Activated T-helper 9 cell treated with anti-CD3 and anti-CD28 coated beads, Interleukin-2, amount 50 U/mL, for 16 hours (primary cell): ENCODE measurements around the gene ENOX1.

ENCODE experiments used
- DNase-seq: peaks from one replicate; pipeline ENCODE4 v3.0.0-alpha.2; 2020; ENCODE audit warnings: low read depth

Gene ENOX1

GRCh38 chr13:43286751-43287150, 500.0 kb downstream of the ENOX1 start:
- DNase-seq: no peak

GRCh38 chr13:43285933-43286597, 500.7 kb downstream of the ENOX1 start:
- no peak for DNase-seq

DNA sequence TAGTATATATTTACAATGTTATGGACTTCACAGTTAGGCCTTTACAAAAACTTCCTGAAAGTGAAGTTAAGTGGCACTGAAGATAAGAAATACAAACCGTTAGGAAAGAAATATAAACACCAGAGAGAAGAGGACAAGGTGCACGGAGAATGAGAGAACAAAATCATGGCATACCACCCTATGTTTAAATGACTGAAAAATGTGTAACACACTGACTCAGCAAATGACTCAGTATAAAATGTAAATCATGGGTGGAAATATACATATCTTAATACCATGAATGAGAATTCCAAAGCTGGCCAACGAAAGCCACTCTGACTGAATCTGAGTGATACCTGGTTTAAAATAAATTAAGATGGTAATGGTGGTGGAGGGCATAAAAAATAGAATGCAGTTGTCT, 502.6 kb downstream of the ENOX1 start:
- no peak for DNase-seq

GRCh38 chr13:43279696-43280095, 507.1 kb downstream of the ENOX1 start:
- no peak for DNase-seq

DNA sequence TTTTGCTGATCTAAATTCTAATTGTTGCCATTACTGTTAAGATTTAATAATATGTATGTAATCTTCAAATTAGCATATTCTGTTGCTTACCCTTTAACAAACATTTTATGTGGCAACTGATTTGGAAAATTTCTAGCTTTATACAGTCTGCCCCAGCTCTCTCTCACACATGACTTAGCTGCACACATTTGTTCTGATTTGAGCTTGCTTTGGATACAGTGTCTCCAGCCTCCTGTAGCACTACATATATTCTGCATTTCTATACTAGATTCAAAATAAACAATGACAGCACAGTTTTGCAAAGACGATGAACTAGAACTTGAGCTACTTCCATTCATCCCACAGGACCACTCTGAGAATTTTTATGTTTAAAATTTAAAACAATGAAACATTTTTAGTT, 508.6 kb downstream of the ENOX1 start:
- DNase-seq: no peak

- DNase-seq: no peak
These were observed 509.6 kb downstream of the ENOX1 start for GRCh38 chr13:43277142-43277541.

GRCh38 chr13:43274881-43275280, 511.9 kb downstream of the ENOX1 start:
- no peak for DNase-seq

- no peak for DNase-seq
These were observed 513.4 kb downstream of the ENOX1 start for GRCh38 chr13:43273362-43273761.

DNA sequence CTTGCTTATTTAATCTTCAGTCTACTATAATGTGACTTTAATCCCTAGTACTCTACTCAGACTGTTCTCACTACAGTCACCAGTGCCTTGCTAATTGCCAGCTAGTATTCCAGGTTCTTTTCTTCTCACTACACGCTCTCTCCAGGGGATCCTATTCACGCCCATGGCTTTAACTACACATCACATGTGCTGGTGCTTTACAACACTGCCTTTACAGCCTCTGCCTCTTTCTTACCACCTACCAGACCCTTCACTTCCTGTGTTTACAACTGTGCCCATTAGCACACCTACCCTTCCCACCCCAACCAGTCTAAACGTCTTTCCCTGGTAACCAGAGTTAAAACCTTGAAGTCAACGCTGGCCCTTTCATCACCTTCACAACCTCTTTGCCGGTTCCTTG, 513.9 kb downstream of the ENOX1 start:
- DNase-seq: no peak

- DNase-seq: no peak
These were observed 515.6 kb downstream of the ENOX1 start for GRCh38 chr13:43271152-43271551.

- no peak for DNase-seq
These were observed 516.5 kb downstream of the ENOX1 start for GRCh38 chr13:43270130-43270830.

DNA sequence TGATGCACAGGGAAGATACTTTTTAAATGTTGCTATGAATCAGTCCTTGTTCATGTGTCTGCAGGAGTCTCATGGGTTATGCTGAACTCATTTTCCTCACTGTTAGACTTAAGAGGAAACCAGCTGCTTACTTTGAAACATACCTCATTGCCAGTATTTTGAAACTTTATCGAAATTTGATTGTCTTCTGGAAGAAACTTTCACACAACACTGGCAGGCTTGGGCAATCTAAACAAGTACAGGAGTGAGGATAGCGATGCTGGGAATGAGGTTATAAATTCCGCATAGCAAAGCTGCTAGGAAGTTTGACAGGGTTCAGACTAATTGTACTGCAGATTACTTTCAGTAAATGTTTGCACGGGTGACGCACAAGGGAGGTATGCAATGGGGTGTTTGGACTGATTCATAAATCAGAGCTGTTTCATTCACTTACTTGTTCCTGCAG, 517.7 kb downstream of the ENOX1 start:
- DNase-seq: no peak

DNA sequence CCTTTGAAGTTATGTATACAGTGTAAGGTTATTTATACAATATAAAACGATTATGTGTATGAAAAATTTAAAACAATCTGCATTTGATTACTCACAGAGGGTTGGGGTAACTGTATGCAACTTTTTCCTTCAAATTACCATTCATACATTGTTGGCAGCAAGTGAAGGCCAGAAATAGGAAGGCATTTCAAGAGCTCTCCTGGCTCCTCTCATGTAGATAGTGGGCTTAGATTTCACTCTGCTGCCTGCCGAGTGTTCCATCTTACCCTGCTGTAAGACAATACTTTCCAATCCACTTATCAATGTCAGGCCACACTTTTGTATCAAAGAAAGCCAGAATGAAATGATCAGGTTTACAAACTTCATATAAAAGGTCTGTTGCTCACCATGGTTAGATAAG, 518.1 kb downstream of the ENOX1 start:
- no peak for DNase-seq

DNA sequence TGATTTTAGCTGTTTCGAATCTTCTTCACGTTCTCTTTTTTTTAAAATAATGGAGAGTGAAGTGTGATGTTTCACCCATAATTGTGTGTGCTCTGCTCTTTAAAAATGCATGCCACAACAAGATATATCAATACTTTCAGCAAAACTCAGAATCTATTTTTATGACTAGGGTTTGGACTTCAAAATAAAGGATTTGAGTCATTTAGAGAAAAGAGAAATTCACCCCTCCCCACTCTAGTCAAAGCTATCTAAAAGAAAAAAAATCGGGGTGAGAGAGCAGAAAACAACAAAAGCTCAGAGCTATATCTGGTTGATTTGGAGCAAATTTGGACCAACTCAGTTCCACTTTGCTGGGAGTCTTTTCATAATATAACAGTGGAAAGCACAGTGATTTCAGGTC, 518.9 kb downstream of the ENOX1 start:
- no peak for DNase-seq

DNA sequence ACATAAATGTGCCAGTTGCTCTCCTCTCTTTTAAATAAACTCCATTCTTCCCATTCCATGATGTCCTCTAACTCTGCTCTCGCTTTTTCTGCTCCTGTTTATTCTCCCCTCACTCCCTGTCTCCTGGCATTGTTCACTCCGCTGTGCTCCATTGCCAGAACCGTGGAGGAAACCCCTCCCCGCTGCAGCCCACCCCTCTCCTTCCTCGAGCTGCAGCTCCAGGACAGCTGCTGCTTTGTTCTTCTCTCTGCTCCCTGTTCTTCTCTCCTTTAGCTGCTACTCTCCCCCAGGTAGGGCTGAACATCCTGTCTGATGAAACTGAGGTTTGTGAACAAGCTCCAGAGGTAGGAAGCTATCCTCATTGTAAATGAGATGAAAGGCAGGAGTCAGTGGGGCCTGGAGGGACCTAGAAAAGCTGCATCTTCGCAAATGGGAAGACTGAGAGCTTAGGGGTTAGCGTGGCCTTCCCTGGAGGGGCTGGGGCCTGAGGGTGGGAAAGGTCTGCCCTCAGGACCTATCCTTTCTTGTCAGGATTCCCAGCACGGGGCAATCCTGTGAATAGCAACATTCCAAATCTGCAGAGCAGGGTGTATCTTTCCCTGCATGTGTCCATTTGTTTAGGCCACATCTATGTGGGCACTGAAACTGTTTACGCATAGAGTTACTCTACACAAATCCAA, 519.7 kb downstream of the ENOX1 start:
- DNase-seq: no peak

GRCh38 chr13:43265028-43265427, 521.7 kb downstream of the ENOX1 start:
- no peak for DNase-seq

GRCh38 chr13:43264458-43264857, 522.3 kb downstream of the ENOX1 start:
- no peak for DNase-seq

- no peak for DNase-seq
These were observed 523.7 kb downstream of the ENOX1 start for GRCh38 chr13:43263047-43263446.

GRCh38 chr13:43260999-43261398, 525.8 kb downstream of the ENOX1 start:
- DNase-seq: no peak

- DNase-seq: no peak
These were observed 528.0 kb downstream of the ENOX1 start for GRCh38 chr13:43258771-43259170.

GRCh38 chr13:43257765-43258164, 529.0 kb downstream of the ENOX1 start:
- no peak for DNase-seq

DNA sequence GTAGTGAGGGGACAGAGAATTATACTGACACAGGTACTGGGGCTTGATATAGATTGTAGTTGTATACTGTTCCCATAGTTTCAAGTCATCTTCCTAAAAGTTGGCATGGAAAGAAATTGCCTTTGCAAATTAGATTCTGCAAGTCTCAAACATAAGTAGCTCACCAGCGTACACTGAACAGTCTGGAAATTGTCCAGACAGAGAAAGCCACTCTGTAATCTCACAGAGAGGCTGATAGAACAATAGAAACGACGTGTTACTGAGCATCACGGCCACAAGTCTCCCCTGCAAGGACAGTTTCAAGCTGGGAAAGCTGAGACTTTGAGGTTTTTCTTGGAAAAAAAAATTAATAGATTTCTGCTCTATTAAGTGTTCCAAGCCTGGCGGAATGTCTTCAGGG, 534.8 kb downstream of the ENOX1 start:
- no peak for DNase-seq

- no peak for DNase-seq
These were observed 540.4 kb downstream of the ENOX1 start for GRCh38 chr13:43246382-43246781.
